ENCODE results near the gene SPINT2.
A peak's percentile ranks its signal among the peaks of the same experiment; 100 is the strongest.
"Not testable (repeated sequence)": the region's sequence is repeated elsewhere in the genome, so short reads cannot be mapped to it uniquely, and the experiment has no call there.

Gene SPINT2

DNA sequence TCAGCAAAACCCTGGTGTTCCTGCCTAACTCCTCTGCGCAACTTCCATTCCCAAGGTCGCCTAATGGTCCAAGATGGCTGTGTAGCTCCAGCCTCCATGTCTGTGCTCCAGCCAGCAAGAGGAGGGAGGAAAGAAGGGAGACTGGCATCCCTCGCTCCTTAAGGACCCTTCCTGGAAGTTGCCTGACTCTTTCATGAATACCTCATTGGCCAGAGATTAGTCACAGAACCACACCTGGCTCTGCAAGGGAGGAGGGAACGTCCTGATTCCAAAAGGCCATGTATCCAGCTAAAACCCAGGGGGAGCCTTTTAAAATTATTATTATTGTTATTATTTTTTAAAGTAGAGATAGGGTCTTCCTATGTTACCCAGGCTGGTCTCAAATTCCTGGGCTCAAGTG is 60.1 kb downstream of the SPINT2 start:
- DNase-seq, result no peak

DNA sequence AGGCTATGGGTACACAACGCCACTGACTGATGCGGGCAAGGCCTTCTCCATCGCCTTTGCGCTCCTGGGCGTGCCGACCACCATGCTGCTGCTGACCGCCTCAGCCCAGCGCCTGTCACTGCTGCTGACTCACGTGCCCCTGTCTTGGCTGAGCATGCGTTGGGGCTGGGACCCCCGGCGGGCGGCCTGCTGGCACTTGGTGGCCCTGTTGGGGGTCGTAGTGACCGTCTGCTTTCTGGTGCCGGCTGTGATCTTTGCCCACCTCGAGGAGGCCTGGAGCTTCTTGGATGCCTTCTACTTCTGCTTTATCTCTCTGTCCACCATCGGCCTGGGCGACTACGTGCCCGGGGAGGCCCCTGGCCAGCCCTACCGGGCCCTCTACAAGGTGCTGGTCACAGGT is 62.2 kb downstream of the SPINT2 start:
- DNase-seq, result no peak

DNA sequence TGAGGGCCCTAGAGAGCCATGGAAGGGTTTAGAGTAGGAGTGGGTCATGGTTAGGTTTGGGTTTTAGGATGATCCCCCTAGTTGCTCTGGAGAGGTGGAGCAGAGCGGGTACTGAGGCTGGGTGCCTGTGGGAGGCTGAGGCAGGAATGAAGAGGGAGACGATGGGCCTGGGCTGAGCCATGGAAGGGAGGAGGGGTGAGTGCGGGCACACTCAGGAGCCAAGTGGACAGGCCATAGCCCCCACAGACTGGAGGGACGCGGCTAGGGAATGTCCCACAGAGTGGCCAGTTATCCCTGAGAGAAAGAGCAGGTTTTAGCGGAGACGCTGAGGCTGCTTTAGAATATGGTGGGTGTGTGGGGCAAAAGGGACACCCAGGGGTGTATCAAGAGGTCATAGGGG is 65.3 kb downstream of the SPINT2 start:
- no peak for DNase-seq

DNA sequence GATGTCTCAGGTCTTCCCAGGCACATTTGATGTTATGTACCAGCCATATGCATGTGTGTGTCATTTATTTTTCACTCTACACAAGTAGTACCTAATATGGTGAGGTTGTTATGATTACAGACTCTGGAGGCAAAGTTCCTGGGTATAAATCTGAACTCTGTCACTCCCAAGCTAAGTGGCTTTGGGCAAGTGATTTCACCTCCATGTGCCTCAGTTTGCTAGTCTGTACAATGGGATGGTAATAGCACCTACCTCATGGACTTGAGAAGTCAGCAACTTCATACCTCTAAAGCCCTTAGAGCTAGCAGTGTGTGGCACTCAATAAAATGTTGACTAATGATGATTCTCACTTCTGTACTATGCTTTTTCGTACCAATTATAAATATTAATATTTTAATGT is 67.4 kb downstream of the SPINT2 start:
- no peak for DNase-seq

GRCh38 chr19:38333245-38333644 is 68.9 kb downstream of the SPINT2 start:
- DNase-seq, result no peak

DNA sequence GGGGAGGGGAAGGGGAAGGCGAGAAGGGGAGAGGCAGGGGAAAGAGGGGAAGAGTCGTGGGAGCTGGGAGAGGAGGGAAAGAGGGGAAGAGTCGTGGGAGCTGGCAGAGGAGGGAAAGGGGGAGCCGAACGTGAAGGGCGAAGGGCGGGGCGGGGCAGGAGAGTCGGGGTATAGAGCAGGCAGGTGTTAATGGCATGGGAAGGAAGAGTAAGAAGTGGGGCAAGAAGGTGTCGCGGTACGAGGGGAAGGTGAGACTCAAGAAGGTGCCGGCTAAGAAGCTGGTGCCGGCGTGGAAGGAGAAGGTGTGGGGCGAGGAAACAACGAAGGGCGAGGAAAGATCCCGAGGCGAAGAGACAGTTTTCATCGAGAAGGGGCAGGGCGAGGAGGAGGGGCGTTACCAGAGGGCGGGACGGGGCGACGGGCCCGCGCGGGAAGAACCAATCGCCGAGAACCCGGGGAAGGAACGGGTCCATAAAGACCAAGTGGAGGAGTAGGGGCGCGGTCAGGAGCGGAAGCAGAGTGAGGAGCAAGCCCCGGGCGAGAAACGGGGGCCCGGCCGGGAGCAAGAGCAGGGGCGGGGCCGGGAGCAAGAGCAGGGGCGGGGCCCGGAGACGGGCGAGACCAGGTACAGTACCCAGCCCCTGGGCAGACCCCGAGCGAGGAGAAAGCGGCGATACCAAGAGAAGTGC is 71.7 kb downstream of the SPINT2 start:
- peak; percentile 95 for DNase-seq

GRCh38 chr19:38336638-38337359 is 72.4 kb downstream of the SPINT2 start:
- peak; percentile 97 for DNase-seq

GRCh38 chr19:38337360-38337653 is 72.9 kb downstream of the SPINT2 start:
- no peak for DNase-seq

DNA sequence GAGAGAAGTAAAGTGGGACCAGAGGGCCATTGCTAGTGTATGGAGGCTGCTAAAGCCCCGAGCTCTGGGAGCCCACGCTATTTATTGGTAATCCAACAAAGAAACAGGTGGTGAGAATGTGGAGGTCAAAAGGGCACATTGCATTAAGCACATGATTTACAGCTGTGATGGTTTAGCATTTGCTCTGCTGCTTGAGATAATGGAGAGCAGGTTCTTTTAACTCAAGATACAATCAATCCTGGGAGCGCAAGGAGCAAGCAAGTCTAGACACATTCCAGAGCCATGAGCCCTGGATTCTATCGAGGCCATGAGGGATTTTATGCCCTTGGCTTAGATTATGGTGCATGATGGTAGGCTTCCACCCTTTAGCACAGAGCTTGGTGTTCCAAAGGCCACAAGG is 74.6 kb downstream of the SPINT2 start:
- DNase-seq, result not testable (repeated sequence)

DNA sequence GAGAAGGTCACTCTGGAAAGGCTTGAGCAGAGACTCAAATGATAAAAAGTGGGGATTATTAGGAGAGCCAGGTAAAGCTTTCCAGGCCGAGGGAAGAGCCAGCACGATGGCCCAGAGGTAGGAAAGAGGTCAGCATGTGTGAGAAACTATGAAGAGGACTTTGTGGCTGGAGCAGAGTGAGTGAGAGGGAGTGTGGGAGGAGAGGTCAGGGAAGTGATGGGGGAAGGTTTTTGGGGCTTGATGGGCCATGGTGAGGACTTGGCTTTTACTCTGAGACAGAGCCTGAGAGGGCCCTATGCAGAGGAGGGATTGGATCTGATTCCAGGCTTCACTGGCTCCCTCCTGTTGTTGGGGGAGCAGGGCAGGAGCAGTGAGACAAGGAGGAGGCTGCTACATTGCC is 76.6 kb downstream of the SPINT2 start:
- DNase-seq, result no peak

Data from CD4-positive, alpha-beta T cell treated with Interleukin-10 for 1 hour (primary cell).